ENCODE results near the gene DNAJC7.
"Not testable (repeated sequence)": the region's sequence is repeated elsewhere in the genome, so short reads cannot be mapped to it uniquely, and the experiment has no call there.

DNAJC7 gene

GRCh38 chr17:42023524-42024349, 6.5 kb upstream of the DNAJC7 start:
- Histone ChIP-seq H3K4ac (ENCODE audit: low read depth, low read length) (no peak overlapping the region), H3K4me1 (ENCODE audit: control insufficient read depth, low read depth, low read length) (peaks cover 2% of the 10 kb centered on the region), H3K4me3 (ENCODE audit: low read length) (no peak overlapping the region), H4K5ac (ENCODE audit: low read length) (no peak overlapping the region), H3K23ac (ENCODE audit: low read length) (no peak overlapping the region), H3K79me2 (ENCODE audit: control insufficient read depth, insufficient read depth, low read length) (peaks cover 10% of the 10 kb centered on the region), H2BK5ac (ENCODE audit: low read length) (no peak overlapping the region), H3K27me3 (ENCODE audit: insufficient read depth, low read length, poor library complexity) (no peaks in the 10 kb centered on the region), H3K36me3 (ENCODE audit: control insufficient read depth, insufficient read depth, low read length) (peaks cover 3% of the 10 kb centered on the region), H2BK120ac (ENCODE audit: low read depth, low read length) (no peak overlapping the region), H2AK5ac (ENCODE audit: low read length) (no peak overlapping the region), H3K4me2 (ENCODE audit: low read length) (no peak overlapping the region), H3K79me1 (ENCODE audit: low read length) (peaks cover 8% of the 10 kb centered on the region), H4K8ac (ENCODE audit: low read depth, low read length) (no peak overlapping the region), H2BK15ac (replicated peaks; ENCODE audit: low read depth) (no peak overlapping the region), H3K56ac (ENCODE audit: low read length) (no peak overlapping the region), H3K18ac (ENCODE audit: low read length) (no peak overlapping the region), H3K27ac (ENCODE audit: low read depth, low read length) (no peak overlapping the region), H3K9ac (ENCODE audit: low read length) (no peak overlapping the region)
- DNase-seq, result peak; percentile 42
- no CpG with 5 or more reads among the region's 15 CpGs for WGBS (ENCODE audit: extremely low coverage, insufficient coverage, low lambda C conversion rate)

GRCh38 chr17:42020845-42021244, 3.6 kb upstream of the DNAJC7 start:
- H3K4ac ChIP-seq (ENCODE audit: low read depth, low read length); H3K4me3 ChIP-seq (ENCODE audit: low read length); H3K18ac ChIP-seq (ENCODE audit: low read length); H3K4me1 ChIP-seq (ENCODE audit: control insufficient read depth, low read depth, low read length); DNase-seq; H4K5ac ChIP-seq (ENCODE audit: low read length); H3K27me3 ChIP-seq (ENCODE audit: insufficient read depth, low read length, poor library complexity); H2BK5ac ChIP-seq (ENCODE audit: low read length); H3K36me3 ChIP-seq (ENCODE audit: control insufficient read depth, insufficient read depth, low read length); H3K23ac ChIP-seq (ENCODE audit: low read length); H2AK5ac ChIP-seq (ENCODE audit: low read length); H2BK15ac ChIP-seq (replicated peaks; ENCODE audit: low read depth); H3K27ac ChIP-seq (ENCODE audit: low read depth, low read length); H4K8ac ChIP-seq (ENCODE audit: low read depth, low read length); H2BK120ac ChIP-seq (ENCODE audit: low read depth, low read length): not testable (repeated sequence)
- no CpG with 5 or more reads among the region's 8 CpGs for WGBS (ENCODE audit: extremely low coverage, insufficient coverage, low lambda C conversion rate)
- Histone ChIP-seq H3K79me2 (ENCODE audit: control insufficient read depth, insufficient read depth, low read length) (peaks cover 22% of the 10 kb centered on the region), H3K9ac (ENCODE audit: low read length) (peak overlapping the region; percentile 70), H3K79me1 (ENCODE audit: low read length) (peaks cover 12% of the 10 kb centered on the region), H3K56ac (ENCODE audit: low read length) (peak overlapping the region; percentile 92), H3K4me2 (ENCODE audit: low read length) (peak overlapping the region; percentile 15)

- peaks cover 32% of the 10 kb centered on the region for H3K79me2 ChIP-seq (ENCODE audit: control insufficient read depth, insufficient read depth, low read length)
- no peak within 1 kb of the TSS for H3K23ac ChIP-seq (ENCODE audit: low read length)
- peaks cover 12% of the 10 kb centered on the region for H3K79me1 ChIP-seq (ENCODE audit: low read length)
- peak within 1 kb of the TSS; percentile 53 for H3K4me3 ChIP-seq (ENCODE audit: low read length)
- no CpG with 5 or more reads among the region's 49 CpGs for WGBS (ENCODE audit: extremely low coverage, insufficient coverage, low lambda C conversion rate)
- DNase-seq, result peak; percentile 95
- H4K8ac ChIP-seq (ENCODE audit: low read depth, low read length), result peak within 1 kb of the TSS; percentile 91
- H2BK5ac ChIP-seq (ENCODE audit: low read length), result no peak within 1 kb of the TSS
- no peak within 1 kb of the TSS for H2BK15ac ChIP-seq (replicated peaks; ENCODE audit: low read depth)
- H3K4me2 ChIP-seq (ENCODE audit: low read length), result peak within 1 kb of the TSS; percentile 27
- peak within 1 kb of the TSS; percentile 70 for H3K9ac ChIP-seq (ENCODE audit: low read length)
- H3K27ac ChIP-seq (ENCODE audit: low read depth, low read length), result peak within 1 kb of the TSS; percentile 47
- peak within 1 kb of the TSS; percentile 97 for H3K18ac ChIP-seq (ENCODE audit: low read length)
- peaks cover 3% of the 10 kb centered on the region for H3K36me3 ChIP-seq (ENCODE audit: control insufficient read depth, insufficient read depth, low read length)
- H2AK5ac ChIP-seq (ENCODE audit: low read length), result peak within 1 kb of the TSS; percentile 24
- H3K56ac ChIP-seq (ENCODE audit: low read length), result peak within 1 kb of the TSS; percentile 92
- no peak within 1 kb of the TSS for H2BK120ac ChIP-seq (ENCODE audit: low read depth, low read length)
- H3K4me1 ChIP-seq (ENCODE audit: control insufficient read depth, low read depth, low read length), result peaks cover 7% of the 10 kb centered on the region
- H3K27me3 ChIP-seq (ENCODE audit: insufficient read depth, low read length, poor library complexity), result no peaks in the 10 kb centered on the region
- no peak within 1 kb of the TSS for H4K5ac ChIP-seq (ENCODE audit: low read length)
- peak within 1 kb of the TSS; percentile 84 for H3K4ac ChIP-seq (ENCODE audit: low read depth, low read length)
Measured at GRCh38 chr17:42019509-42020404, 2.5 kb upstream of the DNAJC7 start, which contains the start of gene NKIRAS2. NKIRAS2 (plus strand) TSS chr17:42020090; CDS start chr17:42021578, 1,488 bp downstream.

- Histone ChIP-seq H3K18ac (ENCODE audit: low read length) (no peak overlapping the region), H3K4me1 (ENCODE audit: control insufficient read depth, low read depth, low read length) (peaks cover 7% of the 10 kb centered on the region), H4K5ac (ENCODE audit: low read length) (no peak overlapping the region), H2BK120ac (ENCODE audit: low read depth, low read length) (no peak overlapping the region), H3K27me3 (ENCODE audit: insufficient read depth, low read length, poor library complexity) (no peaks in the 10 kb centered on the region), H3K79me1 (ENCODE audit: low read length) (peaks cover 12% of the 10 kb centered on the region), H3K56ac (ENCODE audit: low read length) (no peak overlapping the region), H3K9ac (ENCODE audit: low read length) (no peak overlapping the region), H3K27ac (ENCODE audit: low read depth, low read length) (no peak overlapping the region), H3K4me2 (ENCODE audit: low read length) (no peak overlapping the region), H2BK15ac (replicated peaks; ENCODE audit: low read depth) (no peak overlapping the region), H3K23ac (ENCODE audit: low read length) (no peak overlapping the region), H2BK5ac (ENCODE audit: low read length) (no peak overlapping the region), H3K4me3 (ENCODE audit: low read length) (no peak overlapping the region), H3K4ac (ENCODE audit: low read depth, low read length) (no peak overlapping the region), H3K36me3 (ENCODE audit: control insufficient read depth, insufficient read depth, low read length) (peaks cover 2% of the 10 kb centered on the region), H2AK5ac (ENCODE audit: low read length) (no peak overlapping the region), H3K79me2 (ENCODE audit: control insufficient read depth, insufficient read depth, low read length) (peaks cover 38% of the 10 kb centered on the region), H4K8ac (ENCODE audit: low read depth, low read length) (no peak overlapping the region)
- no CpG with 5 or more reads among the region's 4 CpGs for WGBS (ENCODE audit: extremely low coverage, insufficient coverage, low lambda C conversion rate)
- no peak for DNase-seq
Measured at GRCh38 chr17:42018988-42019387, 1.7 kb upstream of the DNAJC7 start.

- peak overlapping the region; percentile 93 for H3K56ac ChIP-seq (ENCODE audit: low read length)
- H4K5ac ChIP-seq (ENCODE audit: low read length), result no peak overlapping the region
- no peak overlapping the region for H2BK5ac ChIP-seq (ENCODE audit: low read length)
- H3K79me1 ChIP-seq (ENCODE audit: low read length), result peaks cover 12% of the 10 kb centered on the region
- peak overlapping the region; percentile 58 for H3K4me3 ChIP-seq (ENCODE audit: low read length)
- H3K36me3 ChIP-seq (ENCODE audit: control insufficient read depth, insufficient read depth, low read length), result peaks cover 2% of the 10 kb centered on the region
- H3K23ac ChIP-seq (ENCODE audit: low read length), result no peak overlapping the region
- H3K27ac ChIP-seq (ENCODE audit: low read depth, low read length), result no peak overlapping the region
- H3K4ac ChIP-seq (ENCODE audit: low read depth, low read length), result no peak overlapping the region
- H3K18ac ChIP-seq (ENCODE audit: low read length), result no peak overlapping the region
- peak; percentile 73 for DNase-seq
- H3K4me2 ChIP-seq (ENCODE audit: low read length), result peak overlapping the region; percentile 85
- H3K79me2 ChIP-seq (ENCODE audit: control insufficient read depth, insufficient read depth, low read length), result peaks cover 45% of the 10 kb centered on the region
- H2BK120ac ChIP-seq (ENCODE audit: low read depth, low read length), result no peak overlapping the region
- peaks cover 7% of the 10 kb centered on the region for H3K4me1 ChIP-seq (ENCODE audit: control insufficient read depth, low read depth, low read length)
- H2AK5ac ChIP-seq (ENCODE audit: low read length), result no peak overlapping the region
- H4K8ac ChIP-seq (ENCODE audit: low read depth, low read length), result no peak overlapping the region
- no peak overlapping the region for H2BK15ac ChIP-seq (replicated peaks; ENCODE audit: low read depth)
- no peaks in the 10 kb centered on the region for H3K27me3 ChIP-seq (ENCODE audit: insufficient read depth, low read length, poor library complexity)
- peak overlapping the region; percentile 88 for H3K9ac ChIP-seq (ENCODE audit: low read length)
- no CpG with 5 or more reads among the region's 3 CpGs for WGBS (ENCODE audit: extremely low coverage, insufficient coverage, low lambda C conversion rate)
Measured at GRCh38 chr17:42018339-42018738, 1.1 kb upstream of the DNAJC7 start.
